Glutamatergic neuron (in vitro differentiated cells): Measurements from ENCODE around the gene UQCRC1. TPM values are rescaled to one million over a fixed set of nuclear protein-coding genes. Genes with fewer than 3 reads are reported as not detected.

Source experiments
- DNase-seq: peaks from one replicate; pipeline ENCODE4 v3.0.0; 2022
- H3K27ac Mint-ChIP-seq: one replicate; pipeline ENCODE4 v1.8.0; 2020; ENCODE audit warnings: mild to moderate bottlenecking, mixed read lengths, inconsistent platforms; ENCODE audit not compliant: unreplicated experiment
- H3K27me3 Mint-ChIP-seq: one replicate; pipeline ENCODE4 v1.8.0; 2020; ENCODE audit warnings: mild to moderate bottlenecking, moderate library complexity, mixed read lengths, inconsistent platforms; ENCODE audit not compliant: unreplicated experiment
- H3K36me3 Mint-ChIP-seq: one replicate; pipeline ENCODE4 v1.8.0; 2020; ENCODE audit warnings: mild to moderate bottlenecking, mixed read lengths, inconsistent platforms; ENCODE audit not compliant: unreplicated experiment
- H3K4me1 Mint-ChIP-seq: one replicate; pipeline ENCODE4 v1.8.0; 2020; ENCODE audit warnings: mild to moderate bottlenecking, low read depth, mixed read lengths, inconsistent platforms; ENCODE audit not compliant: unreplicated experiment
- H3K4me3 Mint-ChIP-seq: one replicate; pipeline ENCODE4 v1.8.0; 2020; ENCODE audit warnings: mild to moderate bottlenecking, mixed read lengths, inconsistent platforms; ENCODE audit not compliant: unreplicated experiment
- H3K9me3 Mint-ChIP-seq: one replicate; pipeline ENCODE4 v1.8.0; 2020; ENCODE audit warnings: mild to moderate bottlenecking, moderate library complexity, mixed read lengths, inconsistent platforms; ENCODE audit not compliant: unreplicated experiment
- CTCF ChIP-seq: fragments of 200-600 bp; sonication (generic); IDR thresholded peaks from one replicate; pipeline ENCODE4 v1.5.0; 2021; ENCODE audit not compliant: partially characterized antibody, unreplicated experiment
- total RNA-seq: library from RNA; stranded (reverse); fragmentation: NEBNext Ultra II Directional; extraction: Animal tissue kit (Norgen Biotek cat#: 25700); gene quantifications from one replicate; pipeline ENCODE4 v1.2.1, GENCODE V29; 2021; ENCODE audit not compliant: unreplicated experiment

UQCRC1 gene
- total RNA-seq, 1 donor from 2014 or later = 242 TPM

DNA sequence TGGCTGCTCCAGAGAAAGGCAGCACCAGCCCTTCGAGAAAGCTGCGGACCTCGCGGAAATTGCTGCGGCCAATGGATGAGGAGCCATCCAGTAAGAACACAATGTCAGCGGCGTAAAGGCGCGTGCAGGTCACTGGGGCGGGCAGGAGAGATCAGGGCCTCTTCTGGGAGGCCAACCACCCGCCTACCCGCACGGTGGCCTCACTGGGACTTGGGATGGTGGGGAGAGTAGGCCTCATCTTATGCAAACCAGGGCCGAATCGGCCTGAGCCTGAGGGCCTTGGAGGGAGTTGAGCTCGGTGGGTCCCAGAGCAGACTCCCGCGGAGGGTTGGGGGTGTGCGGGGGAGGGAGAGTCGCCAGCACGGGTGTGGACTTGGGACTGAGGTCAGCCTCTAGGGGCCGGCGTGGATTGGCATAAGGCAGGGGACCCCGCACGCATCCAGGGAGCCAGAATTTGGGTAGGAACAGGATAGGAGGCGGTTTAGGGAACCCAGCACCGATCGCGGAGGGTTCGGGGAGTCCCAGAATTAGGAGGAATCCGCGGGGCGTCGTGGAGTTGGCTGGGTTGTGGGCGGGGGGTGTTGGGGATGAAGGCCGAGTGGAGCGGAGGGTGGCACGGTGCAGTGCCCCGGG lies 14.9 kb downstream of the UQCRC1 start:
- peaks cover 5% of the 10 kb centered on the region for H3K36me3 Mint-ChIP-seq
- peaks cover 12% of the 10 kb centered on the region for H3K4me1 Mint-ChIP-seq
- peaks cover 13% of the 10 kb centered on the region for H3K9me3 Mint-ChIP-seq
- no peak overlapping the region for H3K4me3 Mint-ChIP-seq
- TF ChIP-seq CTCF = no peak
- peaks cover 16% of the 10 kb centered on the region for H3K27me3 Mint-ChIP-seq
- no peak overlapping the region for H3K27ac Mint-ChIP-seq
- DNase-seq = peak; percentile 24

DNA sequence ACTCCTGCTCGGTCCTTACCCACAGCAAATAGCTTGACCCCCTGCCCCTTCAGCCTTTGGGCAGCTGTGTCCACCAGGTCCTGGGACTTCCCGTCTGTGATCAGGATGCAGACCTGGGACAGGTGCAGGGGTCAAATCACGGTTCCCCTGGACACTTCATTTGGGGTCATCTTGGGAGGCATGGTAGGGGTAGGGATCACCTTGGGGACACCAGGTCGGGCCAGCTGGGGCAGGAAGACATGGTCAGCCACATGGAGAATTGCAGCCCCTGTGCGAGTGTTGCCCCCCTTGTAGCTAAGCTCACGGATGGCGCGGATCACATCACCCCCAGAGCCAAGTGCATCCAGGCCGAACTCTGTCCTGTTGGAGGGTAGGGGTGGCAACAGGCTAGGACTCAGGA lies 16.1 kb downstream of the UQCRC1 start:
- Mint-ChIP-seq H3K4me1 (peaks cover 12% of the 10 kb centered on the region), H3K27ac (no peak overlapping the region), H3K9me3 (peaks cover 12% of the 10 kb centered on the region), H3K4me3 (no peak overlapping the region), H3K36me3 (peaks cover 5% of the 10 kb centered on the region), H3K27me3 (peaks cover 18% of the 10 kb centered on the region)
- no peak for TF ChIP-seq CTCF
- no peak for DNase-seq

GRCh38 chr3:48592519-48593087 lies 16.8 kb downstream of the UQCRC1 start:
- peaks cover 22% of the 10 kb centered on the region for H3K27me3 Mint-ChIP-seq
- peaks cover 12% of the 10 kb centered on the region for H3K4me1 Mint-ChIP-seq
- peaks cover 13% of the 10 kb centered on the region for H3K9me3 Mint-ChIP-seq
- H3K4me3 Mint-ChIP-seq = no peak overlapping the region
- no peak for TF ChIP-seq CTCF
- H3K36me3 Mint-ChIP-seq = peaks cover 5% of the 10 kb centered on the region
- no peak overlapping the region for H3K27ac Mint-ChIP-seq
- DNase-seq = no peak

- Mint-ChIP-seq H3K4me3 (no peak overlapping the region), H3K27ac (no peak overlapping the region), H3K27me3 (peaks cover 17% of the 10 kb centered on the region), H3K4me1 (peaks cover 8% of the 10 kb centered on the region), H3K9me3 (peaks cover 7% of the 10 kb centered on the region), H3K36me3 (no peaks in the 10 kb centered on the region)
- no peak for TF ChIP-seq CTCF
- no peak for DNase-seq
Measured at GRCh38 chr3:48591886-48592518, 17.4 kb downstream of the UQCRC1 start.

DNA sequence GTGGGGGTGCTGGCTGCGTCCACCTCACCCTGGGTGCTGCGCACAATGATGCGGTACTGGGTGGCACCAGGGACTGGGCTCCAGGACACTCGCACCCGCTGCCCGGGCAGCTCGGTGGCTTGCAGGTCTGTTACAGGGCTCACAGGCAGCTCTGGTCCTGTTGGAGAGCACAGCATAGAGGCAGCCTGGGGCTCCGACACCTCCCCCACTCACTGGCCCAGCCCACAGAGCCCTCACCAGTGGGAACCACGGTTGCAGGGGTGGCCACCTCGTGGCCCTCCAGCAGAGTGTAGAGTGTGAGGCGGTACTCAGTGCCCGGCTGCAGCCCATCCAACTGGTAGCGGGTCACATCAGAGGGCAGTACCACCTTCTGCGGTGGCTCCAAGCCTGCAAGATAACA lies 18.0 kb downstream of the UQCRC1 start:
- Mint-ChIP-seq H3K27me3 (peaks cover 18% of the 10 kb centered on the region), H3K4me1 (peaks cover 8% of the 10 kb centered on the region), H3K36me3 (no peaks in the 10 kb centered on the region), H3K27ac (no peak overlapping the region), H3K9me3 (peaks cover 7% of the 10 kb centered on the region), H3K4me3 (no peak overlapping the region)
- no peak for DNase-seq
- no peak for TF ChIP-seq CTCF
